K562 (cell line): Measurements from ENCODE around the gene PHLPP2. TPM values are rescaled to one million over a fixed set of nuclear protein-coding genes. Genes with fewer than 3 reads are reported as not detected.

Experiments
- MGA ChIP-seq: fragments of 450-650 bp; IDR thresholded peaks from 2 replicates; pipeline ENCODE4 v1.6.1; 2016; ENCODE audit warnings: mild to moderate bottlenecking, moderate library complexity
- polyA plus RNA-seq, 8 experiments: library from polyadenylated mRNA; depleted of rRNA in 4 of 8; stranded (reverse) in 5 of 8; unstranded in 3 of 8; fragments of >200 nt; fragmentation: Nextera tagmentation in 2 of 8; fragmentation: Illumina TruSeq in 1 of 8; extraction: Ambion mirVana in 2 of 8; extraction: Trizol in 1 of 8; gene quantifications; 2 replicates each; pipeline versions ENCODE4 v1.2.1 to v1.2.3, GENCODE V29; 2011 to 2014; ENCODE audit warnings: inconsistent platforms in 1 of 8, missing spikeins in 1 of 8
- total RNA-seq, 7 experiments: library from RNA; depleted of rRNA in 6 of 7; stranded (reverse); fragments of >200 nt in 6 of 7; fragmentation: Illumina TruSeq in 2 of 7; extraction: Trizol in 2 of 7; gene quantifications; 2 replicates each; pipeline versions ENCODE4 v1.2.1 to v1.2.3, GENCODE V29; 2011 to 2021; ENCODE audit warnings: low replicate concordance in 1 of 7

PHLPP2 gene
- total and polyA plus RNA-seq, 9 of the 15 experiments (the other 6 are each of a cell fraction or from before 2014, with no cell fraction given): 0.60 to 7.1 (median 2.6) TPM

GRCh38 chr16:71676236-71676635 lies 48.3 kb downstream of the PHLPP2 start (continued):
- no peak for TF ChIP-seq MGA
